ENCODE data around the gene NOD2.

Gene NOD2

DNA sequence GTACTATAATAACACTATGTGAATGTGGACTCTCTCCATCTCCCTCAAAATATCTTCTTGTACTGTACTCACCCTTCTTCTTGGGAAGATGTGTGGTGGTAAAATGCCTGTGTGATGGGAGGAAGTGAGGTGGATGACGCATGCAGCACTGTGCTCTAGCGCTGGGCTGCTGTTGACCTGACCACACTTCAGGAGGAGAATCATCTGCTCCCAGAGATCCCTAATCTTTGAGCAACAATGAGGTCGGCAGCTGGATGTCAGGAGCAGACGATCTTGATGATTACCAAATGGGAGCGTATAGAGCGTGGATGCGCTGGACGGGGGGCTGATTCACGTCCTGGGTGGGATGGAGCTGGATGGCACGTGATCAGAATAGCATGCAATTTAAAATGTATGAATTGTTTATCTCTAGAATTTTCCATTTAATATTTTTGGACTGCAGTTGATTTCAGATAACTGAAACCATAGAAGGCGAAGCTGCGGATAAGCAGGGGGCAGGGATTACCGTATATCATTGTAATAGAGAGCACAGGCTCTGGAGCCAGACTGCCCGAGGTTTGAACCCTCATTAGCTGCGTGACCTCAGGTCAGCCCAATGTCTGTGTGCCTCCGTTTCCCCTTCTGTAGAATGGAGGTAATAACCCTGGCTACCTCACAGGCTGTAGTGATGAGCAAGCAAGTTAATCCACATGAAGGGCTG lies 24.8 kb downstream of the NOD2 start:
- DNase-seq: no peak

GRCh38 chr16:50718761-50719400 lies 25.5 kb downstream of the NOD2 start:
- DNase-seq: no peak

DNA sequence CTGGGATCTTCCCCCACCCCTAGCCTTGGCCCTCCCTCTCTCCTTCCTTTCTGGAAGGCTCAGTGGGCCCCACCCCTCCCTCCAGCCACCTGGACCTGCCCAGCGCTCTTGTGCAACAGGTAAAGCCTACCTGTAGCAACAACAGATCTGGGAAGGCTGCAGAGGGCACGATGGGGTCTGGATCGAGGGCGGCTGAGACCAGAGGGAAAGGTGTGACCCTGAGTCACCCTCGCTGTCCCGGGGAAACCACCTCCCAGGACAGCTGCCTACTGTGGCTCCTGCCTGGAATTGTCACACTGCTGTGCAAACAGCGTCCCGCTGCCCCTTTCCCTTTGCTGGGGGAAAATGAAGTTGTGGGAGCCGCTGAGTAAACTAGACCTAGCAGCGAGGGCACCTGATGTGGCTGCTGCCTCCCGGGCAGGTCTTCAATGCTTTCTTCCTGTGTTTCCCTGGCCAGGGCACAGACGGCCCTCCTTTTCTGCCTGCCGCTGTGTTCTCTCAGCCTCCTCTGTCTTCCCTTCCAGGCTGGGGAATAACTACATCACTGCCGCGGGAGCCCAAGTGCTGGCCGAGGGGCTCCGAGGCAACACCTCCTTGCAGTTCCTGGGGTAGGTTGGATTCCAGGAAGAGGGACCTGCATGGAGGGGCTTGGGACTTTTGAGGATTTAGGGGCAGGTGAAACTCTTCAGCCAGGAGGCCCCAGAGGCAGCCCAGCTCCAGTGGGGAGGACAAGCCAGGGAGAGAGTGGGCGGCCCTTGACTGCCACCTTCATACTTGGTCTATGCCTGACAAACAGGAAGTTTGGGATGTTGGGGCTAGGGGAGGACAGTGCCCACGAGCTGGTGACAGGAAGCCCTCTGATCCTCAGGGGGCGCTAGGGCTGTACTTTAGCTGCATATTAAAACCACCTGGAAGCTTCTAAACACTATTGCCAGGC lies 26.3 kb downstream of the NOD2 start:
- DNase-seq: no peak

GRCh38 chr16:50721549-50722404 lies 28.4 kb downstream of the NOD2 start:
- peak; percentile 30 for DNase-seq

- no peak for DNase-seq
Measured at GRCh38 chr16:50722405-50722737, 29.0 kb downstream of the NOD2 start.

DNA sequence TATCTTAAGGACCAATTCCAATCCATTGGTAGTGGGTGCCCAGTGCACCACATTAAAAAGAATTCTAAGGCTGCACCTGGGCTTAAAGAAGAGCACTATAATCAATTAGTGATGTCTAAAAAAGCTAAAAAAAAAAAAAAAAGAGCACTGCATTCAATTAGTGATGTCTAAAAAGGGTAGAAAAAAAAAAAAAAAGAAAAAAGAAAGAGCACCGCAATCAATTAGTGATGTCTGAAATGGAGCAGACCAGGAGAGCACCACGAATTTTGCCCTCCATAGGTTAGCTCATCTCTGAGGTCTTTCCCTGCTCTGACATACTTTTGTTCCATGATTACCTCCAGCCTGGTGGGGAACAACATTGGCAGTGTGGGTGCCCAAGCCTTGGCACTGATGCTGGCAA lies 29.6 kb downstream of the NOD2 start:
- no peak for DNase-seq

- no peak for DNase-seq
Measured at GRCh38 chr16:50724306-50724705, 30.9 kb downstream of the NOD2 start.

- no peak for DNase-seq
Measured at GRCh38 chr16:50731130-50731988, 38.0 kb downstream of the NOD2 start.

GRCh38 chr16:50731989-50732832 lies 38.8 kb downstream of the NOD2 start:
- no peak for DNase-seq

DNA sequence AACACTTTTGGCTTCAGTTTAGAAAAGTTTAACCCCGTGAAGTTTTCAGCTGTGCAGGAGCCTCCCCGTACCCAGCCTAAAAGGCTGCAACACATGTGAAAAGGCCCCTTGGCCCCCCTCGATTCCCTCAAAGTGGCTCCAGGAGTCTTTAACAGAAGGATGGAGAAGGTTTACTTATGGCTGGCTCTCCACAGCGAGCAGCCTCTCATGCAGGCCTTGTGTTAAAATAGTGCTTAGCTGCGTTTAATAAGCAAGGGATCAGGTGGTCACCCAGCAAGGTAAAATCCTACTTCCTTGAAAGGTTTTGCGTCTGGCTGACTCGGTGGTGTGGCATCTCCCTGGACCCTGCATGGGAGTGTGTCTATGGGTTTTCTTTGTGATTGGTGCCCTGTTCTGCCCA lies 40.1 kb downstream of the NOD2 start:
- DNase-seq: no peak

- DNase-seq: no peak
Measured at GRCh38 chr16:50735629-50736122, 42.3 kb downstream of the NOD2 start.

GRCh38 chr16:50736448-50736847 lies 43.0 kb downstream of the NOD2 start:
- DNase-seq: no peak

DNA sequence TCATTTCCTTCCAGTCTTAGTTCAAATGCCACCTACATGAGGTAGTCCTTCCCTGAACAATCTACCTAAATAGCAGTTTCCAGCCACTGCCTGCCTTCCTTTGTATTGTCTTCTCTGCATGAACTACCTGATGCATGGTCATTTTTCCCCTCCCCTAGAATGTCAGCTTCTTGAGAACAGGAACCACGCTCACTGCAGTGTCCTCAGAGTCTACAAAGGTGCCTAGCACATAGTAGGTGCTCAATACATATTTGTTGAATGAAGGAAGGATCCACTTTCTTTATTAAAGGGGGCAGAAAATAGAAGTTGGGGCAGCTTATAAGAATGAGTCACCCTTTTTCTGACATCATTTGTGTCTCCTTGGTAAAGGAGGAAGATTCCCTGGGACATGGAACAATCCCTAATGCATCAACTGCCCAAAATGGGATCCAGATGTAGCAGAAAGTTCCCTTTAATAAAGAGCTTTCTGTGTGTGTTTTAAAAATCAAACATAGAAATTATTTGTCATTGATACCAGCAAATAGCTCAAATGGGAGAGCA lies 44.1 kb downstream of the NOD2 start:
- DNase-seq: no peak

- no peak for DNase-seq
Measured at GRCh38 chr16:50739031-50739430, 45.6 kb downstream of the NOD2 start.

- DNase-seq: no peak
Measured at GRCh38 chr16:50740736-50741135, 47.3 kb downstream of the NOD2 start.

DNA sequence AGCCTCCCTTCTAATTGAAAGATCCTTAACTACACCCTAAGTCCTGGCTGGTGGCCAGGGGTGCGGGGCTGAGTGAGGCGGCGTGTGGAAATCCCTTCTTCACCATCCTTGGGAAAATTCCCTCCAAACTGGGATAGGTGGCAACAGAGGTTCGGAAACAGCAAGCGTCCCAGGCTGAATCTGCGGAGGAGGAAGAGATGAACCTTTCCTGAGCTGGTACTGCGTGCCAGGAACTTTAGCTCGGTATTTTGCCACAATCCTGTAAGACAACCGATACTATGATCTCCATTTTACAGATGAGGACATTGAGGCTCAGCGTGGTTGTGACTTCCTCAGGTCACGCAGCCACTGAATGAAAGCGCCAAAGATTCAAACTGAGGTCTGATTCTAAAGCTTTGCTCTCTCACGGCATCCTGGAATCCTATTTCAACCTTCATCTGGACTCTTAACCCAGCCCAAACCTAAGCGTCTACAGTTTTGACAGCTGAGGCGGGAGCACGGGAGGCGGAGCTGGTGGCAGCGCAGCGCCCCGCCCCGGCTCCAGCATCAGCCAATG lies 47.9 kb downstream of the NOD2 start:
- no peak for DNase-seq

GRCh38 chr16:50741781-50742575 lies 48.6 kb downstream of the NOD2 start, which contains the start of gene CYLD:
CYLD (plus strand) TSS chr16:50742086; CDS start chr16:50749699, 7,613 bp downstream.
- peak; percentile 96 for DNase-seq

DNA sequence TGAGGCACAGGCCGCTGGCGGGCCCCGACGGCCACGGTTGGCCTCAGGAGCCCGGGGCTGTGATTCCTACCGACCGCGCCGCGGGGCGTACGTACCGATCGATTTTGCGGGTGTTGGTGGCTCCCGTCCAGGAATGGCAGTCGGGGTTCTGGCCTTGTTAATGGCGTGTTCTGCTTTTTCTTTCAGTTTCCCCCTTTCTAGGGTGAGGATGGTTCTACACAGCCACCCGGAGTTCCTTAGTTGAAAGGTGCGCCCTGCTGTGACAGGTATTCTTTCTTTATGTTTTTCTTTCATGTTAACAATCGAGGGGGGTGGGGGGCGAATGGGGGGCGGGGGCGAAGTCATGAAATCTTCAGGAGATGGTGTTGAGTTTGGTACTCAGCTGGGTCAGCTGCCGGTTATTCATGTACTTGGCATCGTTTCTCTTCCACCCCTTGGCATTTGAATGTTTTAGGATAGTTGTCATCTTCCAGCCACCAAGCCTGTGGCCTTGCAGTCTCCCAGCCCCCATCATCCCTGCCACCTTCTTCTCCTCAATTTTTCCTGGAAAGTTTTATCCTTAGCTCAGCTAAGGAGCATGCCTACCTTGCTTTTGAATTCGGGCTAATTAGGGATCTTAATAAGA lies 49.3 kb downstream of the NOD2 start:
- no peak for DNase-seq

Measured in kidney glomerular epithelial cell (primary cell).